IPS DF 4.7 (cell line): ENCODE results near the gene EVC2.

Source experiments
- DNase-seq: peaks from one replicate; pipeline ENCODE4 v3.0.0-alpha.2; 2013; ENCODE audit warnings: low spot score; ENCODE audit errors: extremely low read depth

Gene EVC2

GRCh38 chr4:5517372-5517771, 191.0 kb downstream of the EVC2 start:
- no peak for DNase-seq

GRCh38 chr4:5515646-5516045, 192.7 kb downstream of the EVC2 start:
- no peak for DNase-seq
